HL-60/S4 (cell line): ENCODE results near the gene UBXN1.

Experiments used
- in situ Hi-C: fragments of 300-500 bp; cut with MboI; formaldehyde crosslinking; loops from 2 replicates; pipeline ENCODE4 v1.14.3; 2022; ENCODE audit warnings: low sequenced_read_pairs

UBXN1 gene

GRCh38 chr11:62646825-62647608, 31.9 kb downstream of the UBXN1 start:
- in situ Hi-C loops = no loop called here

GRCh38 chr11:62645946-62646824, 32.7 kb downstream of the UBXN1 start, which contains the start of gene GANAB:
TSS of gene GANAB (minus strand) at chr11:62646613. CDS start at chr11:62646599, 14 bp downstream.
- in situ Hi-C loops = no loop called here

- in situ Hi-C loops = no loop called here
Observed at GRCh38 chr11:62645671-62645945, 33.3 kb downstream of the UBXN1 start.

- in situ Hi-C loops = no loop called here
Observed at GRCh38 chr11:62644220-62644619, 34.7 kb downstream of the UBXN1 start.

GRCh38 chr11:62632492-62632891, 46.4 kb downstream of the UBXN1 start:
- in situ Hi-C loops = no loop called here

- in situ Hi-C loops = no loop called here
Observed at GRCh38 chr11:62627713-62628112, 51.2 kb downstream of the UBXN1 start.
